Breast epithelium (tissue), 4 donors: Measurements from ENCODE around the gene RPS10. TPM values are rescaled to one million over a fixed set of nuclear protein-coding genes. Genes with fewer than 3 reads are reported as not detected.
A peak's percentile ranks its signal among the peaks of the same experiment; 100 is the strongest.

Experiments used
- DNase-seq, 2 donors: peaks; one replicate each; pipeline ENCODE4 v3.0.0-alpha.2; 2019; ENCODE audit warnings: low spot score in 2 of 2
- H3K27ac ChIP-seq, 2 donors: fragments of 200-600 bp; sonication (generic) in 1 of 2; one replicate each; pipeline ENCODE4 v1.5.1; 2016 to 2019; ENCODE audit warnings: mild to moderate bottlenecking in 1 of 2
- H3K27me3 ChIP-seq, 2 donors: fragments of 200-600 bp; sonication (generic) in 1 of 2; one replicate each; pipeline versions ENCODE4 v1.5.1 to v1.6.0; 2017 to 2019; ENCODE audit warnings: control low read depth in 1 of 2, mild to moderate bottlenecking in 1 of 2
- H3K36me3 ChIP-seq: fragments of 200-600 bp; one replicate; pipeline ENCODE4 v1.5.1; 2019
- H3K4me1 ChIP-seq, 2 donors: fragments of 200-600 bp; sonication (generic); one replicate each; pipeline ENCODE4 v1.5.1; 2016 to 2019; ENCODE audit warnings: control low read depth in 1 of 2
- H3K4me3 ChIP-seq, 3 donors: fragments of 200-600 bp; sonication (generic); 1 replicate in 2 of 3; 2 replicates in 1 of 3; pipeline ENCODE4 v1.5.1; 2016 to 2019; ENCODE audit warnings: mild to moderate bottlenecking in 3 of 3, moderate library complexity in 2 of 3
- H3K9me3 ChIP-seq, 2 donors: fragments of 200-600 bp; sonication (generic) in 1 of 2; one replicate each; pipeline ENCODE4 v1.5.1; 2016 to 2019; ENCODE audit warnings: control low read depth in 1 of 2
- CTCF ChIP-seq, 3 donors: fragments of 450-650 bp; IDR thresholded peaks; one replicate each; pipeline ENCODE4 v1.5.1; 2016 to 2017; ENCODE audit warnings: antibody characterized with exemption in 3 of 3, mild to moderate bottlenecking in 3 of 3, moderate library complexity in 3 of 3
- POLR2A ChIP-seq: fragments of 450-650 bp; IDR thresholded peaks from one replicate; pipeline ENCODE4 v1.6.1; 2016; ENCODE audit warnings: antibody characterized with exemption, mild to moderate bottlenecking, moderate library complexity
- POLR2AphosphoS5 ChIP-seq, 3 donors: sonication (generic); formaldehyde crosslinking; IDR thresholded peaks; one replicate each; pipeline ENCODE4 v1.6.1; 2017; ENCODE audit warnings: antibody characterized with exemption in 3 of 3
- intact Hi-C: fragments of 100-400 bp; cut with DNase I; formaldehyde crosslinking; loops from one replicate; pipeline ENCODE4 v1.15.1; 2023; ENCODE audit warnings: low total_unique reads
- total RNA-seq, 3 donors: library from RNA; depleted of rRNA; stranded (reverse); fragments of >200 nt; gene quantifications; one replicate each; pipeline ENCODE4 v1.1.0, GENCODE V29; 2016

Gene RPS10
- total RNA-seq, 3 donors from 2014 or later = 2,573 to 5,786 (median 4,399) TPM

DNA sequence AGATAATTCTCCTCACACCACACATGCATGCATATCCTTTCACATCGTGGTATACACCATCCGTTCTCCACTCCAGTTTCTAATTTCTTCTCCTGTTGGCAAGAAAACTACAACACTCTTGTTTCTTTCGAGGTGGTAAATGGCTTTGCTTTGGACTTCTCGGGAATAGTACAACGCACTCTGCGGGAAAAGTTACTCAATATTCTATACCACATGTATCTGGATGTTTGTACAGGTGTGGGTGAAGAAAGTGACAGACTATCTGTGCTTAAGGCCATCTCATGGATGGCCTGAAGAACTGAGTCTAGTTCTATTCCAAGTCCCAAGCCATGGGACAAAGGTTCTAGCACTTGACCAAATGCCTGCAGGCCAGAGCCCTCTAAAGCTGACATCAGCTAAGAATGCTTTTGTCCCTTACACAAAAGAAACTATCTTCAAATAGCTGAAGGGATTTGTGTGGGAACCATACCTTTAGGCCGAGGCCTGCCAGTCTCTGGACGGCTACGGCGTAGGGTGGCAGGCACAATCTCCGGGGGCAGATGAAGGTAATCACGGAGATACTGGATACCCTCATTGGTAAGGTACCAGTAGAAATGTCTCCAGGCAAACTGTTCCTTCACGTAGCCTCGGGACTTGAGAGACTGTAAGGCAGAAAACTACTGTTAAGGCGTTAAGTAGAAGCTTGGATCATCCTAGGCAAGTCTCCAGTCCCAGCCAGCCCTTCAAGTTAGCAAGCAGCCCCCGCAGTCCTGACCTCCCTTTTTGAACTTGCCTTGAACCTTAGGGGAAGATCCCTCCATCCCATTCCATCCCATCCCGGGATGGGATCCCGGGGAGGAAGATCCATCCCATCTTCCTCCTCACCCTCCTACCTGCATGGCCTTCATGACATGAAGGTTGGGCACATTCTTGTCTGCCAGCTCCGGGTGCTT lies 1.4 kb downstream of the RPS10 start:
- intact Hi-C loops = no loop called here
- TF ChIP-seq POLR2A (no peak), CTCF (IDR thresholded peaks at IDR 0.05) (no peak), POLR2AphosphoS5 (IDR thresholded peaks at IDR 0.05) (no peak)
- Histone ChIP-seq H3K27ac (peak overlapping the region; percentile 89 to 90), H3K9me3 (no peaks in the 10 kb centered on the region), H3K27me3 (no peaks in the 10 kb centered on the region), H3K4me1 (peaks cover 0 to 9% of the 10 kb centered on the region in 2 donors), H3K36me3 (no peaks in the 10 kb centered on the region), H3K4me3 (peak overlapping the region; percentile 59 to 95 (median 79))
- DNase-seq = no peak

GRCh38 chr6:34423254-34423653 lies 2.6 kb downstream of the RPS10 start:
- no peak overlapping the region for H3K27ac ChIP-seq
- no peaks in the 10 kb centered on the region for H3K36me3 ChIP-seq
- H3K4me3 ChIP-seq = no peak overlapping the region
- TF ChIP-seq POLR2AphosphoS5 (IDR thresholded peaks at IDR 0.05) (no peak), CTCF (IDR thresholded peaks at IDR 0.05) (no peak), POLR2A (no peak)
- no peak for DNase-seq
- peaks cover 0 to 9% of the 10 kb centered on the region in 2 donors for H3K4me1 ChIP-seq
- H3K27me3 ChIP-seq = no peaks in the 10 kb centered on the region
- intact Hi-C loops = no loop called here
- H3K9me3 ChIP-seq = no peaks in the 10 kb centered on the region

GRCh38 chr6:34418367-34418766 lies 7.5 kb downstream of the RPS10 start:
- intact Hi-C loops = no loop called here
- H3K36me3 ChIP-seq = no peaks in the 10 kb centered on the region
- H3K27ac ChIP-seq = no peak overlapping the region
- peaks cover 0 to 4% of the 10 kb centered on the region in 2 donors for H3K4me1 ChIP-seq
- no peak overlapping the region for H3K4me3 ChIP-seq
- no peaks in the 10 kb centered on the region for H3K27me3 ChIP-seq
- no peaks in the 10 kb centered on the region for H3K9me3 ChIP-seq
- DNase-seq = no peak
- TF ChIP-seq POLR2A (no peak), CTCF (IDR thresholded peaks at IDR 0.05) (no peak), POLR2AphosphoS5 (IDR thresholded peaks at IDR 0.05) (no peak)

DNA sequence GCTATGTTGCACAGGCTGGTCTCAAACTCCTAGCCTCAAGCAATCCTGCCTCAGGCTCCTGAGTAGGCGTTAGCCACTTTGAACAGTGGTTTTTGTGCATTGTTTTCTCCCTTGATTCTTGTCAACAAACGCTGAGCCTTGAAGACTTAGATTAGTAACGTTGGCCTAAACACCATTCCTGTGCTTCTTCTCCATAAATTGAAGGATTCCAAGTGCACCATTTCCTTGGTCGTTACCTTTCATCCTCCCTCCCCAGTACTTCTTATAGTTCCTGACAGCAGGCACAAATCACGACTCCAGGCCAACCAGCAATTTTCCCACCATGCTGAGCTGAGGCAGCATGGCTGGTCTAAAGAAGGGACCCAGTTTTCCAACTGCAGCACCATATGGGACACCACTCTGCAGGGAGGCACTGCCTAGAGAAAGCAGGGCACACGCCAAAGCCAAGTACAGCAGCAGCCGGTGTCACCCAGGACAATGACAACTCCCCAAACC lies 8.9 kb downstream of the RPS10 start:
- H3K27me3 ChIP-seq = no peaks in the 10 kb centered on the region
- no peak for DNase-seq
- intact Hi-C loops = no loop called here
- TF ChIP-seq POLR2A = no peak
- TF ChIP-seq CTCF (IDR thresholded peaks at IDR 0.05) = no peak
- no peak for TF ChIP-seq POLR2AphosphoS5 (IDR thresholded peaks at IDR 0.05)
- H3K36me3 ChIP-seq = no peaks in the 10 kb centered on the region
- H3K27ac ChIP-seq = no peak overlapping the region
- H3K4me1 ChIP-seq = peaks cover 0 to 4% of the 10 kb centered on the region in 2 donors
- no peak overlapping the region for H3K4me3 ChIP-seq
- H3K9me3 ChIP-seq = no peaks in the 10 kb centered on the region
